Measurements from ENCODE around the gene ALPI. TPM values are rescaled to one million over a fixed set of nuclear protein-coding genes. Genes with fewer than 3 reads are reported as not detected.

The ALPI gene
- total and polyA plus RNA-seq, 9 donors, result 0.63 to 3.7 TPM; not detected in 7

- no peaks in the 10 kb centered on the region for H3K36me3 ChIP-seq (ENCODE audit: control insufficient read depth, insufficient read depth, low read length)
- peaks cover 54% of the 10 kb centered on the region for H3K27me3 ChIP-seq (ENCODE audit: control insufficient read depth, insufficient read depth, low read length)
- H3K4me1 ChIP-seq (ENCODE audit: control insufficient read depth, insufficient read depth, low read length), result no peaks in the 10 kb centered on the region
- no peak overlapping the region for H3K4me3 ChIP-seq (ENCODE audit: low read length)
- WGBS (ENCODE audit: insufficient coverage), result 88% methylated on average over 6 of the region's 11 CpGs
- DNase-seq, result no peak
- no peak overlapping the region for H3K27ac ChIP-seq (ENCODE audit: low read length)
- H3K9me3 ChIP-seq (replicated peaks; ENCODE audit: control insufficient read depth, low read depth, low read length), result no peaks in the 10 kb centered on the region
Measured at GRCh38 chr2:232459419-232460035, 3.6 kb downstream of the ALPI start.

GRCh38 chr2:232460171-232460570 is 4.2 kb downstream of the ALPI start:
- Histone ChIP-seq H3K36me3 (ENCODE audit: control insufficient read depth, insufficient read depth, low read length) (no peaks in the 10 kb centered on the region), H3K27me3 (ENCODE audit: control insufficient read depth, insufficient read depth, low read length) (peaks cover 55% of the 10 kb centered on the region), H3K4me3 (ENCODE audit: low read length) (no peak overlapping the region)

GRCh38 chr2:232463701-232464543 is 8.0 kb downstream of the ALPI start:
- no peak overlapping the region for H3K4me3 ChIP-seq (ENCODE audit: low read length)
- no peaks in the 10 kb centered on the region for H3K4me1 ChIP-seq (ENCODE audit: control insufficient read depth, insufficient read depth, low read length)
- no peak for DNase-seq
- H3K27ac ChIP-seq (ENCODE audit: low read length), result no peak overlapping the region
- H3K36me3 ChIP-seq (ENCODE audit: control insufficient read depth, insufficient read depth, low read length), result no peaks in the 10 kb centered on the region
- H3K27me3 ChIP-seq (ENCODE audit: control insufficient read depth, insufficient read depth, low read length), result peaks cover 39% of the 10 kb centered on the region
- WGBS (ENCODE audit: insufficient coverage), result 87% methylated on average over 12 of the region's 18 CpGs
- no peaks in the 10 kb centered on the region for H3K9me3 ChIP-seq (replicated peaks; ENCODE audit: control insufficient read depth, low read depth, low read length)

More at GRCh38 chr2:232460171-232460570, 4.2 kb downstream of the ALPI start:
- Histone ChIP-seq H3K9me3 (replicated peaks; ENCODE audit: control insufficient read depth, low read depth, low read length) (no peaks in the 10 kb centered on the region), H3K27ac (ENCODE audit: low read length) (no peak overlapping the region), H3K4me1 (ENCODE audit: control insufficient read depth, insufficient read depth, low read length) (no peaks in the 10 kb centered on the region)
- no peak for DNase-seq
- WGBS (ENCODE audit: insufficient coverage), result 17% methylated on average over 1 of the region's 2 CpGs

- WGBS (ENCODE audit: insufficient coverage), result 75% methylated on average over 3 of the region's 3 CpGs
- no peaks in the 10 kb centered on the region for H3K36me3 ChIP-seq (ENCODE audit: control insufficient read depth, insufficient read depth, low read length)
- no peak overlapping the region for H3K27ac ChIP-seq (ENCODE audit: low read length)
- H3K27me3 ChIP-seq (ENCODE audit: control insufficient read depth, insufficient read depth, low read length), result peaks cover 34% of the 10 kb centered on the region
- H3K9me3 ChIP-seq (replicated peaks; ENCODE audit: control insufficient read depth, low read depth, low read length), result no peaks in the 10 kb centered on the region
- H3K4me1 ChIP-seq (ENCODE audit: control insufficient read depth, insufficient read depth, low read length), result no peaks in the 10 kb centered on the region
- no peak overlapping the region for H3K4me3 ChIP-seq (ENCODE audit: low read length)
- no peak for DNase-seq
Measured at GRCh38 chr2:232464544-232464885, 8.6 kb downstream of the ALPI start.

GRCh38 chr2:232465061-232465460 is 9.1 kb downstream of the ALPI start:
- peaks cover 34% of the 10 kb centered on the region for H3K27me3 ChIP-seq (ENCODE audit: control insufficient read depth, insufficient read depth, low read length)
- H3K4me1 ChIP-seq (ENCODE audit: control insufficient read depth, insufficient read depth, low read length), result no peaks in the 10 kb centered on the region
- H3K9me3 ChIP-seq (replicated peaks; ENCODE audit: control insufficient read depth, low read depth, low read length), result no peaks in the 10 kb centered on the region
- no peak overlapping the region for H3K4me3 ChIP-seq (ENCODE audit: low read length)
- no peak for DNase-seq
- no peak overlapping the region for H3K27ac ChIP-seq (ENCODE audit: low read length)
- no peaks in the 10 kb centered on the region for H3K36me3 ChIP-seq (ENCODE audit: control insufficient read depth, insufficient read depth, low read length)
- 60% methylated on average over 3 of the region's 6 CpGs for WGBS (ENCODE audit: insufficient coverage)

GRCh38 chr2:232466221-232466620 is 10.3 kb downstream of the ALPI start:
- H3K4me1 ChIP-seq (ENCODE audit: control insufficient read depth, insufficient read depth, low read length), result no peaks in the 10 kb centered on the region
- no peak overlapping the region for H3K27ac ChIP-seq (ENCODE audit: low read length)
- H3K4me3 ChIP-seq (ENCODE audit: low read length), result no peak overlapping the region
- DNase-seq, result no peak
- WGBS (ENCODE audit: insufficient coverage), result no CpG with 5 or more reads among the region's 7 CpGs
- H3K27me3 ChIP-seq (ENCODE audit: control insufficient read depth, insufficient read depth, low read length), result peaks cover 34% of the 10 kb centered on the region
- H3K36me3 ChIP-seq (ENCODE audit: control insufficient read depth, insufficient read depth, low read length), result no peaks in the 10 kb centered on the region
- H3K9me3 ChIP-seq (replicated peaks; ENCODE audit: control insufficient read depth, low read depth, low read length), result no peaks in the 10 kb centered on the region

GRCh38 chr2:232473467-232473890 is 17.5 kb downstream of the ALPI start:
- Histone ChIP-seq H3K27me3 (ENCODE audit: control insufficient read depth, insufficient read depth, low read length) (peaks cover 33% of the 10 kb centered on the region), H3K4me1 (ENCODE audit: control insufficient read depth, insufficient read depth, low read length) (peaks cover 10% of the 10 kb centered on the region), H3K4me3 (ENCODE audit: low read length) (no peak overlapping the region), H3K36me3 (ENCODE audit: control insufficient read depth, insufficient read depth, low read length) (no peaks in the 10 kb centered on the region), H3K9me3 (replicated peaks; ENCODE audit: control insufficient read depth, low read depth, low read length) (no peaks in the 10 kb centered on the region), H3K27ac (ENCODE audit: low read length) (no peak overlapping the region)
- 16% methylated on average over 4 of the region's 6 CpGs for WGBS (ENCODE audit: insufficient coverage)
- DNase-seq, result peak; percentile 61

- 52% methylated on average over 2 of the region's 2 CpGs for WGBS (ENCODE audit: insufficient coverage)
- DNase-seq, result no peak
- Histone ChIP-seq H3K4me1 (ENCODE audit: control insufficient read depth, insufficient read depth, low read length) (peaks cover 10% of the 10 kb centered on the region), H3K27ac (ENCODE audit: low read length) (no peak overlapping the region), H3K36me3 (ENCODE audit: control insufficient read depth, insufficient read depth, low read length) (no peaks in the 10 kb centered on the region), H3K27me3 (ENCODE audit: control insufficient read depth, insufficient read depth, low read length) (peaks cover 35% of the 10 kb centered on the region), H3K9me3 (replicated peaks; ENCODE audit: control insufficient read depth, low read depth, low read length) (no peaks in the 10 kb centered on the region), H3K4me3 (ENCODE audit: low read length) (no peak overlapping the region)
Measured at GRCh38 chr2:232476045-232476444, 20.1 kb downstream of the ALPI start.

GRCh38 chr2:232476791-232477190 is 20.8 kb downstream of the ALPI start:
- DNase-seq, result no peak
- Histone ChIP-seq H3K27me3 (ENCODE audit: control insufficient read depth, insufficient read depth, low read length) (peaks cover 40% of the 10 kb centered on the region), H3K27ac (ENCODE audit: low read length) (no peak overlapping the region), H3K4me3 (ENCODE audit: low read length) (no peak overlapping the region), H3K9me3 (replicated peaks; ENCODE audit: control insufficient read depth, low read depth, low read length) (no peaks in the 10 kb centered on the region), H3K36me3 (ENCODE audit: control insufficient read depth, insufficient read depth, low read length) (no peaks in the 10 kb centered on the region), H3K4me1 (ENCODE audit: control insufficient read depth, insufficient read depth, low read length) (peaks cover 10% of the 10 kb centered on the region)
- WGBS (ENCODE audit: insufficient coverage), result 94% methylated on average over 7 of the region's 7 CpGs

GRCh38 chr2:232477751-232478510 is 22.0 kb downstream of the ALPI start:
- Histone ChIP-seq H3K27ac (ENCODE audit: low read length) (no peak overlapping the region), H3K9me3 (replicated peaks; ENCODE audit: control insufficient read depth, low read depth, low read length) (no peaks in the 10 kb centered on the region), H3K36me3 (ENCODE audit: control insufficient read depth, insufficient read depth, low read length) (no peaks in the 10 kb centered on the region), H3K27me3 (ENCODE audit: control insufficient read depth, insufficient read depth, low read length) (peaks cover 51% of the 10 kb centered on the region), H3K4me3 (ENCODE audit: low read length) (no peak overlapping the region), H3K4me1 (ENCODE audit: control insufficient read depth, insufficient read depth, low read length) (peaks cover 10% of the 10 kb centered on the region)
- 85% methylated on average over 11 of the region's 13 CpGs for WGBS (ENCODE audit: insufficient coverage)
- DNase-seq, result no peak

Data from muscle of leg (tissue), 11 donors.